HFFc6 (cell line): Measurements from ENCODE around the gene MYMK. TPM values are rescaled to one million over a fixed set of nuclear protein-coding genes. Genes with fewer than 3 reads are reported as not detected.

Experiments used
- DNase-seq: peaks from one replicate; pipeline ENCODE4 v3.0.0-alpha.2; 2018
- H3K27ac Mint-ChIP-seq: 2 replicates; pipeline ENCODE4 v1.8.0; 2020; ENCODE audit warnings: mild to moderate bottlenecking, mixed read lengths
- H3K27me3 Mint-ChIP-seq: 2 replicates; pipeline ENCODE4 v1.8.0; 2021; ENCODE audit warnings: mild to moderate bottlenecking, moderate library complexity, mixed read lengths; ENCODE audit not compliant: insufficient read depth
- H3K36me3 Mint-ChIP-seq: 2 replicates; pipeline ENCODE4 v1.8.0; 2021; ENCODE audit warnings: low read depth, mixed read lengths
- H3K4me1 Mint-ChIP-seq: 2 replicates; pipeline ENCODE4 v1.8.0; 2020; ENCODE audit warnings: low read depth, mixed read lengths
- H3K4me3 Mint-ChIP-seq: 2 replicates; pipeline ENCODE4 v1.8.0; 2020; ENCODE audit warnings: mild to moderate bottlenecking, moderate library complexity, mixed read lengths
- H3K9me3 Mint-ChIP-seq: 2 replicates; pipeline ENCODE4 v1.8.0; 2020; ENCODE audit warnings: mild to moderate bottlenecking, mixed read lengths
- total RNA-seq, 6 experiments: library from RNA; stranded (reverse); fragmentation: NEBNext Ultra II Directional; extraction: Animal tissue kit (Norgen Biotek cat#: 25700); gene quantifications; 2 replicates in 1 of 6; 3 replicates in 5 of 6; pipeline ENCODE4 v1.2.3, GENCODE V29; 2021
- TF ChIP-seq, protein P1 (sequence below): fragments of 200-600 bp; sonication (generic); IDR thresholded peaks from 2 replicates; pipeline ENCODE4 v1.5.0; 2021; ENCODE audit warnings: antibody characterized with exemption, mild to moderate bottlenecking

The MYMK gene
- total RNA-seq, 6 experiments from 2014 or later: not detected

DNA sequence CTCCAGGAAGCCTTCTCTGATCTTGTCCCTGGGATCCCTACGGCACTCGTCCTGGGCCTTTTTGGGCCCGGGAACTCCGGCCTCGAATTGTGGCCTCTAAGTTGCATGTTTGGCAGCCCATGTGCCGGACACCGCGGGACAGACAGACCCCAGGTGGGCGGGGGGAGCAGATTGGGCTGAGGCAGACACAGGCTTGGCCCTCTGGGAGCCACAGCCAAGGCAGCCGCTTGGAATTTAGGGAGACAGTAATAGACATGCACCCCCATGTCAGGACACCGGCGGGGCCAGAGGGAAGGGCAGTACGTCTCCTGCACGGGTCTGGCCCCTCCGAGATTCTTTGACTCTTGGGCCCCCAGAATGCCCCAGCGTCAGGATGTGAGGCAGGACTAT is 45.9 kb upstream of the MYMK start:
- no peak overlapping the region for H3K27ac Mint-ChIP-seq
- H3K36me3 Mint-ChIP-seq: no peaks in the 10 kb centered on the region
- no peaks in the 10 kb centered on the region for H3K9me3 Mint-ChIP-seq

DNA sequence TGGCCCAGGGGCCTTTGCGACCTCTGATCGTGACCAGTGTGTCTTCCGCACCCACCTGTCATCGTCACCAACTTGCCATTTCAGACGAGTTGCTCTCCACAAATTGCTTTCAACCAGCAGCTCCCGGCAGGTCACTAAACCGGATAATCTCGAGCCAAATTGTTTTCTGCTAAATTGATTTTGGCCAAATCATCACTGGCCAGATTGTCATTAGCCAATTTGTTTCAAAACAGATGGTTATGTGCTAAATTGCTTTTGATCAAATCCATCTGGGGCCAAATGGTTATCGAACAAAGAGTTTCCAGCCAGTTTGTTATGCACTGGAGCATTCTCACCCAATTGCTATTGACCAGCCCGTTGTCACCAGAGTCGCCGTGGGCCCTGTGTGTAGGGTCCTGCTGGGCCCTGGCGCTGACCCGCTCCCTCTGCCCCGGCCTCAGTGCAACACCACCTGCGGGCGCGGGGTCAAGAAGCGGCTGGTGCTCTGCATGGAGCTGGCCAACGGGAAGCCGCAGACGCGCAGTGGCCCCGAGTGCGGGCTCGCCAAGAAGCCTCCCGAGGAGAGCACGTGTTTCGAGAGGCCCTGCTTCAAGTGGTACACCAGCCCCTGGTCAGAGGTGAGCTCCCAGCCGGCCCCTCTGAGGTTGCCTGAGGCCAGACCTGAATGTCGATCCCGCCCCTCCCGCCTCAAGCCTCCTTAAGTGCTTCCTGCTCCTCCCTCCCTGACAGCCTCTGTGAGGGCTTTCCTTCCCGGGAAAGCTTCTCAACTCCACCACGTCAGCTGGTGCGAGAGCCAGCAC is 45.3 kb upstream of the MYMK start:
- Mint-ChIP-seq H3K4me1 (no peaks in the 10 kb centered on the region), H3K4me3 (no peak overlapping the region), H3K9me3 (no peaks in the 10 kb centered on the region), H3K36me3 (no peaks in the 10 kb centered on the region), H3K27me3 (peaks cover 21% of the 10 kb centered on the region), H3K27ac (no peak overlapping the region)
- TF ChIP-seq, protein P1, sequence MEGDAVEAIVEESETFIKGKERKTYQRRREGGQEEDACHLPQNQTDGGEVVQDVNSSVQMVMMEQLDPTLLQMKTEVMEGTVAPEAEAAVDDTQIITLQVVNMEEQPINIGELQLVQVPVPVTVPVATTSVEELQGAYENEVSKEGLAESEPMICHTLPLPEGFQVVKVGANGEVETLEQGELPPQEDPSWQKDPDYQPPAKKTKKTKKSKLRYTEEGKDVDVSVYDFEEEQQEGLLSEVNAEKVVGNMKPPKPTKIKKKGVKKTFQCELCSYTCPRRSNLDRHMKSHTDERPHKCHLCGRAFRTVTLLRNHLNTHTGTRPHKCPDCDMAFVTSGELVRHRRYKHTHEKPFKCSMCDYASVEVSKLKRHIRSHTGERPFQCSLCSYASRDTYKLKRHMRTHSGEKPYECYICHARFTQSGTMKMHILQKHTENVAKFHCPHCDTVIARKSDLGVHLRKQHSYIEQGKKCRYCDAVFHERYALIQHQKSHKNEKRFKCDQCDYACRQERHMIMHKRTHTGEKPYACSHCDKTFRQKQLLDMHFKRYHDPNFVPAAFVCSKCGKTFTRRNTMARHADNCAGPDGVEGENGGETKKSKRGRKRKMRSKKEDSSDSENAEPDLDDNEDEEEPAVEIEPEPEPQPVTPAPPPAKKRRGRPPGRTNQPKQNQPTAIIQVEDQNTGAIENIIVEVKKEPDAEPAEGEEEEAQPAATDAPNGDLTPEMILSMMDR: no peak
- DNase-seq: no peak

More for the DNA sequence above, 45.9 kb upstream of the MYMK start:
- TF ChIP-seq, protein P1: no peak
- H3K4me1 Mint-ChIP-seq: no peaks in the 10 kb centered on the region
- peaks cover 23% of the 10 kb centered on the region for H3K27me3 Mint-ChIP-seq
- DNase-seq: no peak
- H3K4me3 Mint-ChIP-seq: no peak overlapping the region

GRCh38 chr9:133569121-133569785 is 44.5 kb upstream of the MYMK start:
- peaks cover 25% of the 10 kb centered on the region for H3K27me3 Mint-ChIP-seq
- TF ChIP-seq, protein P1: no peak
- no peak overlapping the region for H3K4me3 Mint-ChIP-seq
- H3K27ac Mint-ChIP-seq: no peak overlapping the region
- H3K36me3 Mint-ChIP-seq: no peaks in the 10 kb centered on the region
- no peak for DNase-seq
- H3K9me3 Mint-ChIP-seq: no peaks in the 10 kb centered on the region
- H3K4me1 Mint-ChIP-seq: no peaks in the 10 kb centered on the region

DNA sequence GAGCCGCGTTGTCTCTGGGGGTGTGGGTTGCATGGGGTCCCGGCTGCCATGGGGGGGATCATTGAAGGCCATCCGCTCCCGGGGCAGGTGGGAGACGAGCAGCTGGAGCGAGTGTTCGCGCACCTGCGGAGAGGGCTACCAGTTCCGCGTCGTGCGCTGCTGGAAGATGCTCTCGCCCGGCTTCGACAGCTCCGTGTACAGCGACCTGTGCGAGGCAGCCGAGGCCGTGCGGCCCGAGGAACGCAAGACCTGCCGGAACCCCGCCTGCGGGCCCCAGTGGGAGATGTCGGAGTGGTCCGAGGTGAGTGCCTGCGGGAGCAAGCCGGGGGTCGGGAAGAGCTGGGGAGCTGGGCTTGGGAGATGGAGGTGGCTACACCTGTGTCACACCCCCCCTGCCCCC is 43.4 kb upstream of the MYMK start:
- no peak for DNase-seq
- Mint-ChIP-seq H3K27me3 (peaks cover 28% of the 10 kb centered on the region), H3K9me3 (no peaks in the 10 kb centered on the region), H3K27ac (no peak overlapping the region), H3K4me3 (no peak overlapping the region), H3K36me3 (no peaks in the 10 kb centered on the region), H3K4me1 (no peaks in the 10 kb centered on the region)
- TF ChIP-seq, protein P1: no peak

GRCh38 chr9:133566817-133567216 is 42.1 kb upstream of the MYMK start:
- Mint-ChIP-seq H3K27me3 (peaks cover 22% of the 10 kb centered on the region), H3K4me1 (no peaks in the 10 kb centered on the region), H3K9me3 (no peaks in the 10 kb centered on the region), H3K36me3 (no peaks in the 10 kb centered on the region), H3K27ac (no peak overlapping the region), H3K4me3 (no peak overlapping the region)
- DNase-seq: no peak
- TF ChIP-seq, protein P1: no peak
